CD14-positive monocyte (primary cell): ENCODE data around the gene EXPH5. TPM values are rescaled to one million over a fixed set of nuclear protein-coding genes. Genes with fewer than 3 reads are reported as not detected.

Experiments used
- DNase-seq, 3 donors: peaks; one replicate each; pipeline ENCODE4 v3.0.0-alpha.2; 2011 to 2022
- H2AFZ ChIP-seq: 2 replicates; pipeline ENCODE4 v1.6.0; 2012; ENCODE audit warnings: mild to moderate bottlenecking, low read depth, low read length, inconsistent platforms; ENCODE audit not compliant: insufficient read depth, poor library complexity, severe bottlenecking
- H3K27ac ChIP-seq, 2 donors: 1 replicate in 1 of 2; 2 replicates in 1 of 2; pipeline ENCODE4 v1.5.1; 2012 to 2013; ENCODE audit warnings: low read length in 2 of 2, control low read depth in 1 of 2, inconsistent platforms in 1 of 2, low read depth in 1 of 2, mild to moderate bottlenecking in 1 of 2
- H3K27me3 ChIP-seq, 2 donors: one replicate each; pipeline versions ENCODE4 v1.6.0 to v1.6.1; 2011 to 2013; ENCODE audit warnings: low read length in 2 of 2; ENCODE audit not compliant: control insufficient read depth in 2 of 2, insufficient read depth in 2 of 2
- H3K36me3 ChIP-seq, 2 donors: replicated peaks in 1 of 2; 1 replicate in 1 of 2; 2 replicates in 1 of 2; pipeline versions ENCODE4 v1.5.1 to v1.6.1; 2012 to 2013; ENCODE audit warnings: low read length in 2 of 2, control low read depth in 1 of 2, inconsistent platforms in 1 of 2, mild to moderate bottlenecking in 1 of 2; ENCODE audit not compliant: insufficient read depth in 2 of 2, control insufficient read depth in 1 of 2
- H3K4me1 ChIP-seq, 2 donors: 1 replicate in 1 of 2; 2 replicates in 1 of 2; pipeline versions ENCODE4 v1.5.1 to v1.6.1; 2012 to 2013; ENCODE audit warnings: low read length in 2 of 2, control low read depth in 1 of 2, inconsistent platforms in 1 of 2, mild to moderate bottlenecking in 1 of 2, moderate library complexity in 1 of 2; ENCODE audit not compliant: insufficient read depth in 2 of 2, control insufficient read depth in 1 of 2
- H3K4me2 ChIP-seq: replicated peaks from 2 replicates; pipeline ENCODE3; 2012; ENCODE audit warnings: low read length, moderate library complexity, mild to moderate bottlenecking; ENCODE audit not compliant: poor library complexity, severe bottlenecking; ENCODE audit errors: extremely low read depth
- H3K4me3 ChIP-seq, 3 experiments: fragments of 200-600 bp in 1 of 3; sonication (generic) in 1 of 3; replicated peaks in 1 of 3; 1 replicate in 2 of 3; 2 replicates in 1 of 3; pipeline ENCODE4 v1.5.1; 2011 to 2013; ENCODE audit warnings: low read length in 3 of 3, mild to moderate bottlenecking in 3 of 3, control low read depth in 2 of 3, low read depth in 2 of 3, inconsistent platforms in 1 of 3, moderate library complexity in 1 of 3
- H3K79me2 ChIP-seq: 2 replicates; pipeline ENCODE4 v1.6.0; 2012; ENCODE audit warnings: mild to moderate bottlenecking, control low read depth, inconsistent platforms, low read length, moderate library complexity; ENCODE audit not compliant: insufficient read depth
- H3K9ac ChIP-seq: 2 replicates; pipeline ENCODE4 v1.6.0; 2017; ENCODE audit warnings: low read length, mild to moderate bottlenecking; ENCODE audit not compliant: insufficient read depth, poor library complexity, severe bottlenecking
- H3K9me3 ChIP-seq, 2 donors: replicated peaks in 1 of 2; 1 replicate in 1 of 2; 2 replicates in 1 of 2; pipeline versions ENCODE4 v1.5.1 to v1.6.1; 2012 to 2013; ENCODE audit warnings: low read length in 2 of 2, control low read depth in 1 of 2; ENCODE audit not compliant: control insufficient read depth in 1 of 2, insufficient read depth in 1 of 2
- H4K20me1 ChIP-seq: 2 replicates; pipeline ENCODE4 v1.6.0; 2012; ENCODE audit warnings: mild to moderate bottlenecking, low read length, control low read depth, moderate library complexity; ENCODE audit not compliant: insufficient read depth
- H3K27ac Mint-ChIP-seq, 7 donors: one replicate each; pipeline ENCODE4 v1.8.0; 2020; ENCODE audit warnings: mild to moderate bottlenecking in 7 of 7, mixed read lengths in 7 of 7, moderate library complexity in 6 of 7, inconsistent platforms in 2 of 7
- H3K27me3 Mint-ChIP-seq, 3 donors: one replicate each; pipeline ENCODE4 v1.8.0; 2021 to 2022; ENCODE audit warnings: low read depth in 3 of 3, mild to moderate bottlenecking in 3 of 3, mixed read lengths in 3 of 3, moderate library complexity in 3 of 3, inconsistent platforms in 1 of 3
- H3K36me3 Mint-ChIP-seq, 2 donors: one replicate each; pipeline ENCODE4 v1.8.0; 2020; ENCODE audit warnings: mixed read lengths in 2 of 2, inconsistent platforms in 1 of 2, mild to moderate bottlenecking in 1 of 2
- H3K4me1 Mint-ChIP-seq: one replicate; pipeline ENCODE4 v1.8.0; 2020; ENCODE audit warnings: mild to moderate bottlenecking, mixed read lengths
- H3K4me3 Mint-ChIP-seq, 2 donors: one replicate each; pipeline ENCODE4 v1.8.0; 2020; ENCODE audit warnings: mild to moderate bottlenecking in 2 of 2, mixed read lengths in 2 of 2, moderate library complexity in 1 of 2
- H3K9me3 Mint-ChIP-seq, 7 donors: one replicate each; pipeline ENCODE4 v1.8.0; 2020 to 2022; ENCODE audit warnings: mixed read lengths in 7 of 7, mild to moderate bottlenecking in 6 of 7, moderate library complexity in 6 of 7, inconsistent platforms in 2 of 7
- CTCF ChIP-seq: fragments of 200-600 bp; IDR thresholded peaks from one replicate; pipeline ENCODE4 v1.8.0; 2022; ENCODE audit warnings: antibody characterized with exemption, mild to moderate bottlenecking
- WGBS: methylation state at CpG from one replicate; pipeline ENCODE4 v1.1.5; 2013; ENCODE audit warnings: missing lambda C conversion rate; ENCODE audit not compliant: insufficient coverage; 5-methylcytosine and 5-hydroxymethylcytosine counted together
- intact Hi-C, 2 donors: fragments of 100-400 bp; cut with micrococcal nuclease; formaldehyde crosslinking; loops; one replicate each; pipeline versions ENCODE4 v1.15.0 to v1.15.1; 2023
- polyA plus RNA-seq, 3 donors: library from polyadenylated mRNA; depleted of rRNA in 1 of 3; unstranded in 2 of 3; stranded (reverse) in 1 of 3; fragments of 300-500 nt in 2 of 3; fragments of >200 nt in 1 of 3; fragmentation: Illumina TruSeq in 2 of 3; gene quantifications; 1 replicate in 2 of 3; 2 replicates in 1 of 3; pipeline ENCODE4 v1.2.3, GENCODE V29; 2012 to 2021

EXPH5 gene
- polyA plus RNA-seq, 3 donors = 0.05 to 0.17 TPM; not detected in 1

- Histone ChIP-seq H3K9ac (no peak overlapping the region), H3K79me2 (no peaks in the 10 kb centered on the region), H3K27ac (no peak overlapping the region), H4K20me1 (no peaks in the 10 kb centered on the region), H3K27me3 (no peaks in the 10 kb centered on the region), H3K4me1 (no peaks in the 10 kb centered on the region), H3K9me3 (no peaks in the 10 kb centered on the region), H3K36me3 (no peaks in the 10 kb centered on the region), H3K4me2 (no peak overlapping the region), H2AFZ (no peak overlapping the region), H3K4me3 (no peak overlapping the region)
- no peaks in the 10 kb centered on the region for H3K27me3 Mint-ChIP-seq
- peaks cover 0 to 2% (median 0%) of the 10 kb centered on the region in 7 donors for H3K9me3 Mint-ChIP-seq
- DNase-seq = no peak
- 81% methylated on average over 3 of the region's 6 CpGs for WGBS
- no peaks in the 10 kb centered on the region for H3K36me3 Mint-ChIP-seq
- no peak overlapping the region for H3K4me3 Mint-ChIP-seq
- no peak overlapping the region for H3K27ac Mint-ChIP-seq
- no peak for TF ChIP-seq CTCF
- intact Hi-C loops = no loop called here
- H3K4me1 Mint-ChIP-seq = no peaks in the 10 kb centered on the region
Observed at GRCh38 chr11:108527382-108527781, 66.2 kb downstream of the EXPH5 start.

- 80% methylated on average over 1 of the region's 1 CpG for WGBS
- Histone ChIP-seq H3K4me1 (no peaks in the 10 kb centered on the region), H3K79me2 (no peaks in the 10 kb centered on the region), H3K36me3 (no peaks in the 10 kb centered on the region), H4K20me1 (no peaks in the 10 kb centered on the region), H3K27ac (no peak overlapping the region), H3K4me2 (no peak overlapping the region), H3K9me3 (no peaks in the 10 kb centered on the region), H3K27me3 (no peaks in the 10 kb centered on the region), H3K4me3 (no peak overlapping the region), H3K9ac (no peak overlapping the region), H2AFZ (no peak overlapping the region)
- intact Hi-C loops = no loop called here
- no peaks in the 10 kb centered on the region for H3K27me3 Mint-ChIP-seq
- no peaks in the 10 kb centered on the region for H3K36me3 Mint-ChIP-seq
- H3K4me3 Mint-ChIP-seq = no peak overlapping the region
- no peak overlapping the region for H3K27ac Mint-ChIP-seq
- no peak for TF ChIP-seq CTCF
- DNase-seq = no peak
- H3K4me1 Mint-ChIP-seq = no peaks in the 10 kb centered on the region
- peaks cover 0 to 2% (median 0%) of the 10 kb centered on the region in 7 donors for H3K9me3 Mint-ChIP-seq
Observed at GRCh38 chr11:108525161-108525560, 68.4 kb downstream of the EXPH5 start.
